ENCODE data around the gene SNN.

The SNN gene

DNA sequence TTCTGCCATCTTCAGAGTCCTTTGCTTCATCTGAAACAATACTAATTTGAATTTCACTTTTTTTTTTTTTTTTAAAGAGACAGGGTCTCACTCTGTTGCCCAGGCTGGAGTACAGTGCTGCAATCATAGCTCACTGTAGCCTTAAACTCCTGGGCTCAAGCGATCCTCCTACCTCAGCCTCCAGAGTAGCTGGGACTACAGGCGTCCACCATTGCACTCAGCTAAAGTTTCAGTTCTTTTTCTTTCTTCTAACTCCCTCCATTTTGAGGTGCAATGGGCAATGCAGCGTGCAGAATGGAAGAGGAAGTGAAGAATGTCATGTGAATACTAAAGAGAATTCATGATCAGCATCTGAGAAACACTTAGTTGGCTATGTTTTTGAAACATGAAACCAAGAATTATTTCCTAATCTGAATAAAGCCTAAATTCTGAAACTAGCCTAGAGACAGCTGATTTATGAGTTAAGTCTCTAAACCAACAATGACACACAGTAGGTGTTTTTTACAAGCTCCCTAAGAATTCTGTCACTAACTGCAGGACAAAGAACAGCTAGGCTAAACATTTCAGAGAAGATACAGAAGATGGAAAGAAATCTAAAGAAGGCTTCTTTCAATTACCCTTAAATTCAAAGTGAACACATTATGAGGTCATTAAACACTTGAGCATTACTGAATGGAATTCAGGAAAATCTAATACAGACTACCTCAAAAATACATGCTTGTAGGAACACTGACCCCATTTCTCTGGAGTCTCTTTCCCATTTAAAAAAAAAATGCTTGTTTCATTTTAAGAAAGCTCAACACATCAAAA lies 21.0 kb downstream of the SNN start:
- no peak overlapping the region for H3K4me3 ChIP-seq (ENCODE audit: low read depth, low read length)
- DNase-seq = no peak
- H3K27ac ChIP-seq = no peak overlapping the region
- TF ChIP-seq, protein P1, sequence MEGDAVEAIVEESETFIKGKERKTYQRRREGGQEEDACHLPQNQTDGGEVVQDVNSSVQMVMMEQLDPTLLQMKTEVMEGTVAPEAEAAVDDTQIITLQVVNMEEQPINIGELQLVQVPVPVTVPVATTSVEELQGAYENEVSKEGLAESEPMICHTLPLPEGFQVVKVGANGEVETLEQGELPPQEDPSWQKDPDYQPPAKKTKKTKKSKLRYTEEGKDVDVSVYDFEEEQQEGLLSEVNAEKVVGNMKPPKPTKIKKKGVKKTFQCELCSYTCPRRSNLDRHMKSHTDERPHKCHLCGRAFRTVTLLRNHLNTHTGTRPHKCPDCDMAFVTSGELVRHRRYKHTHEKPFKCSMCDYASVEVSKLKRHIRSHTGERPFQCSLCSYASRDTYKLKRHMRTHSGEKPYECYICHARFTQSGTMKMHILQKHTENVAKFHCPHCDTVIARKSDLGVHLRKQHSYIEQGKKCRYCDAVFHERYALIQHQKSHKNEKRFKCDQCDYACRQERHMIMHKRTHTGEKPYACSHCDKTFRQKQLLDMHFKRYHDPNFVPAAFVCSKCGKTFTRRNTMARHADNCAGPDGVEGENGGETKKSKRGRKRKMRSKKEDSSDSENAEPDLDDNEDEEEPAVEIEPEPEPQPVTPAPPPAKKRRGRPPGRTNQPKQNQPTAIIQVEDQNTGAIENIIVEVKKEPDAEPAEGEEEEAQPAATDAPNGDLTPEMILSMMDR (IDR thresholded peaks at IDR 0.05; ENCODE audit: low read depth, low read length) = no peak
- H3K9me3 ChIP-seq (ENCODE audit: severe bottlenecking) = no peaks in the 10 kb centered on the region
- H3K27me3 ChIP-seq (ENCODE audit: insufficient read depth, low read depth, severe bottlenecking) = no peaks in the 10 kb centered on the region
- peaks cover 85% of the 10 kb centered on the region for H3K36me3 ChIP-seq

- Histone ChIP-seq H3K4me3 (ENCODE audit: low read depth, low read length) (no peak overlapping the region), H3K27ac (no peak overlapping the region), H3K36me3 (peaks cover 82% of the 10 kb centered on the region), H3K9me3 (ENCODE audit: severe bottlenecking) (no peaks in the 10 kb centered on the region), H3K27me3 (ENCODE audit: insufficient read depth, low read depth, severe bottlenecking) (no peaks in the 10 kb centered on the region)
- TF ChIP-seq, protein P1 (IDR thresholded peaks at IDR 0.05; ENCODE audit: low read depth, low read length) = no peak
- no peak for DNase-seq
These were observed 23.0 kb downstream of the SNN start for GRCh38 chr16:11691235-11691634.

- Histone ChIP-seq H3K36me3 (peaks cover 82% of the 10 kb centered on the region), H3K4me3 (ENCODE audit: low read depth, low read length) (no peak overlapping the region), H3K27ac (no peak overlapping the region), H3K9me3 (ENCODE audit: severe bottlenecking) (no peaks in the 10 kb centered on the region), H3K27me3 (ENCODE audit: insufficient read depth, low read depth, severe bottlenecking) (no peaks in the 10 kb centered on the region)
- no peak for DNase-seq
- TF ChIP-seq, protein P1 (IDR thresholded peaks at IDR 0.05; ENCODE audit: low read depth, low read length) = no peak
These were observed 23.5 kb downstream of the SNN start for GRCh38 chr16:11691771-11692170.

DNA sequence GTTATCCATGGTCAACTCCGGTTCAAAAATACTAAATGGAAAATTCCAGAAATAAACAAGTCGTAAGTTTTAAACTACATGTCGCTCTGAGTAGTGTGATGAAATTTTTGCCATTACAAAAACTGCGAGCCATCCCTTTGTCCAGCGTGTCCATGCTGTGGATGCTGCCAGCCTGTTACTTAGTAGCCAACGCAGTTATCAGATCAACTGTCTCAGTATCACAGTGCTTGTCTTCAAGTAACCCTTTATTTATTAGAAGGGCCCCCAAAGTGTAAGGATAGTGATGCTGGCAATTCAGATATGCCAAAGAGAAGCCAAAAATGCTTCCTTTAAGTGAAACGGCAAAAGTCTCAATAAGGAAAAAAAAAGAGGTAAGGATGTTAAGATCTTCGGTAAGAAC lies 23.9 kb downstream of the SNN start:
- TF ChIP-seq, protein P1 (IDR thresholded peaks at IDR 0.05; ENCODE audit: low read depth, low read length) = no peak
- peaks cover 82% of the 10 kb centered on the region for H3K36me3 ChIP-seq

GRCh38 chr16:11692651-11693050 lies 24.4 kb downstream of the SNN start:
- Histone ChIP-seq H3K36me3 (peaks cover 82% of the 10 kb centered on the region), H3K27me3 (ENCODE audit: insufficient read depth, low read depth, severe bottlenecking) (no peaks in the 10 kb centered on the region), H3K27ac (no peak overlapping the region), H3K4me3 (ENCODE audit: low read depth, low read length) (no peak overlapping the region), H3K9me3 (ENCODE audit: severe bottlenecking) (no peaks in the 10 kb centered on the region)
- TF ChIP-seq, protein P1 (IDR thresholded peaks at IDR 0.05; ENCODE audit: low read depth, low read length) = no peak
- DNase-seq = no peak

More for the DNA sequence above, 23.9 kb downstream of the SNN start:
- DNase-seq = no peak
- H3K4me3 ChIP-seq (ENCODE audit: low read depth, low read length) = no peak overlapping the region
- H3K27me3 ChIP-seq (ENCODE audit: insufficient read depth, low read depth, severe bottlenecking) = no peaks in the 10 kb centered on the region
- no peak overlapping the region for H3K27ac ChIP-seq
- no peaks in the 10 kb centered on the region for H3K9me3 ChIP-seq (ENCODE audit: severe bottlenecking)
